Parathyroid adenoma (tissue), 2 donors: ENCODE results near the gene KLF17.

Experiments used
- H2AFZ ChIP-seq: fragments of 300-600 bp; sonication (generic); one replicate; pipeline ENCODE4 v1.7.0; 2017; ENCODE audit warnings: antibody characterized with exemption, mild to moderate bottlenecking
- H3K27ac ChIP-seq: fragments of 300-600 bp; sonication (generic); one replicate; pipeline ENCODE4 v1.7.0; 2017
- H3K27me3 ChIP-seq: fragments of 300-600 bp; sonication (generic); one replicate; pipeline ENCODE4 v1.7.0; 2017; ENCODE audit warnings: low read length; ENCODE audit not compliant: control insufficient read depth, insufficient read depth
- H3K36me3 ChIP-seq: fragments of 300-600 bp; sonication (generic); one replicate; pipeline ENCODE4 v1.7.0; 2017; ENCODE audit warnings: low read length; ENCODE audit not compliant: control insufficient read depth, insufficient read depth
- H3K4me1 ChIP-seq: fragments of 300-600 bp; sonication (generic); one replicate; pipeline ENCODE4 v1.7.0; 2017; ENCODE audit warnings: control low read depth
- H3K4me2 ChIP-seq: fragments of 300-600 bp; sonication (generic); one replicate; pipeline ENCODE4 v1.7.0; 2017; ENCODE audit warnings: low read length
- H3K4me3 ChIP-seq: fragments of 300-600 bp; sonication (generic); one replicate; pipeline ENCODE4 v1.7.0; 2017; ENCODE audit warnings: low read depth, low read length
- H3K79me2 ChIP-seq: fragments of 300-600 bp; sonication (generic); one replicate; pipeline ENCODE4 v1.7.0; 2017; ENCODE audit warnings: control low read depth
- H3K9ac ChIP-seq: fragments of 300-600 bp; sonication (generic); one replicate; pipeline ENCODE4 v1.7.0; 2017; ENCODE audit warnings: mild to moderate bottlenecking
- H3K9me3 ChIP-seq: fragments of 300-600 bp; sonication (generic); one replicate; pipeline ENCODE4 v1.7.0; 2017; ENCODE audit warnings: low read length; ENCODE audit not compliant: control insufficient read depth
- CTCF ChIP-seq: fragments of 300-600 bp; sonication (generic); IDR thresholded peaks from one replicate; pipeline ENCODE4 v1.7.0; 2017; ENCODE audit warnings: antibody characterized with exemption, mild to moderate bottlenecking
- donor health status: primary hyperparathyroidism.

KLF17 gene

GRCh38 chr1:44120398-44120949 is 1.9 kb downstream of the KLF17 start:
- Histone ChIP-seq H3K79me2 (no peaks in the 10 kb centered on the region), H3K4me1 (no peaks in the 10 kb centered on the region), H3K36me3 (no peaks in the 10 kb centered on the region), H3K4me2 (no peak overlapping the region), H2AFZ (no peak overlapping the region), H3K9me3 (no peaks in the 10 kb centered on the region), H3K4me3 (no peak overlapping the region), H3K27me3 (no peaks in the 10 kb centered on the region), H3K9ac (no peak overlapping the region), H3K27ac (no peak overlapping the region)
- no peak for TF ChIP-seq CTCF

- no peak overlapping the region for H3K4me2 ChIP-seq
- H3K4me1 ChIP-seq = no peaks in the 10 kb centered on the region
- H3K4me3 ChIP-seq = no peak overlapping the region
- no peaks in the 10 kb centered on the region for H3K79me2 ChIP-seq
- H3K27me3 ChIP-seq = no peaks in the 10 kb centered on the region
- H3K27ac ChIP-seq = no peak overlapping the region
- no peaks in the 10 kb centered on the region for H3K9me3 ChIP-seq
- TF ChIP-seq CTCF = no peak
- H2AFZ ChIP-seq = no peak overlapping the region
- no peak overlapping the region for H3K9ac ChIP-seq
- H3K36me3 ChIP-seq = no peaks in the 10 kb centered on the region
Observed at GRCh38 chr1:44129616-44130500, 11.2 kb downstream of the KLF17 start.

- Histone ChIP-seq H3K4me3 (no peak overlapping the region), H3K36me3 (no peaks in the 10 kb centered on the region), H3K27me3 (no peaks in the 10 kb centered on the region), H3K27ac (no peak overlapping the region), H3K79me2 (no peaks in the 10 kb centered on the region), H3K4me2 (no peak overlapping the region), H3K4me1 (no peaks in the 10 kb centered on the region), H3K9ac (no peak overlapping the region), H2AFZ (no peak overlapping the region), H3K9me3 (no peaks in the 10 kb centered on the region)
- TF ChIP-seq CTCF = no peak
Observed at GRCh38 chr1:44131411-44131810, 12.8 kb downstream of the KLF17 start.

GRCh38 chr1:44134071-44134920 is 15.7 kb downstream of the KLF17 start:
- Histone ChIP-seq H3K36me3 (no peaks in the 10 kb centered on the region), H3K4me3 (no peak overlapping the region), H3K9me3 (no peaks in the 10 kb centered on the region), H2AFZ (no peak overlapping the region), H3K79me2 (no peaks in the 10 kb centered on the region), H3K27ac (no peak overlapping the region), H3K27me3 (no peaks in the 10 kb centered on the region), H3K4me1 (no peaks in the 10 kb centered on the region), H3K4me2 (no peak overlapping the region), H3K9ac (no peak overlapping the region)
- no peak for TF ChIP-seq CTCF
